MM.1S (cell line): ENCODE results near the gene UNKL.
"Not testable (repeated sequence)": the region's sequence is repeated elsewhere in the genome, so short reads cannot be mapped to it uniquely, and the experiment has no call there.

ENCODE experiments used
- DNase-seq: peaks from one replicate; pipeline ENCODE4 v3.0.0-alpha.2; 2015
- H2AFZ ChIP-seq: fragments of 300-600 bp; sonication (generic); 2 replicates; pipeline ENCODE4 v1.6.0; 2016; ENCODE audit warnings: antibody characterized with exemption, low read length
- H3F3A ChIP-seq: fragments of 300-600 bp; sonication (generic); 2 replicates; pipeline ENCODE4 v1.6.1; 2016; ENCODE audit warnings: mild to moderate bottlenecking, antibody characterized with exemption, low read length, moderate library complexity, mixed read lengths; ENCODE audit not compliant: insufficient read depth
- H3K27ac ChIP-seq: fragments of 300-600 bp; sonication (generic); 2 replicates; pipeline ENCODE4 v1.5.1; 2016; ENCODE audit warnings: mild to moderate bottlenecking, low read length
- H3K27me3 ChIP-seq: fragments of 300-600 bp; sonication (generic); replicated peaks from 2 replicates; pipeline ENCODE4 v1.6.0; 2016; ENCODE audit warnings: low read length; ENCODE audit not compliant: insufficient read depth
- H3K36me3 ChIP-seq: fragments of 300-600 bp; sonication (generic); replicated peaks from 2 replicates; pipeline ENCODE4 v1.6.1; 2016; ENCODE audit warnings: mild to moderate bottlenecking, low read length, mixed read lengths; ENCODE audit not compliant: insufficient read depth
- H3K4me1 ChIP-seq: fragments of 300-600 bp; sonication (generic); 2 replicates; pipeline ENCODE4 v1.6.1; 2016; ENCODE audit warnings: low read length, mixed read lengths
- H3K4me2 ChIP-seq: fragments of 300-600 bp; sonication (generic); 2 replicates; pipeline ENCODE4 v1.6.0; 2016; ENCODE audit warnings: low read depth, low read length
- H3K4me3 ChIP-seq: fragments of 300-600 bp; sonication (generic); 2 replicates; pipeline ENCODE4 v1.5.1; 2016; ENCODE audit warnings: low read length, mixed read lengths
- H3K79me2 ChIP-seq: fragments of 300-600 bp; sonication (generic); 2 replicates; pipeline ENCODE4 v1.6.1; 2016; ENCODE audit warnings: mixed run types, low read length, mixed read lengths
- H3K9ac ChIP-seq: fragments of 300-600 bp; sonication (generic); 2 replicates; pipeline ENCODE4 v1.6.1; 2016; ENCODE audit warnings: low read length, mixed read lengths
- H3K9me2 ChIP-seq: fragments of 300-600 bp; sonication (generic); replicated peaks from 2 replicates; pipeline ENCODE4 v1.6.1; 2016; ENCODE audit warnings: mild to moderate bottlenecking, low read length, mixed read lengths; ENCODE audit not compliant: insufficient read depth
- H3K9me3 ChIP-seq: fragments of 300-600 bp; sonication (generic); replicated peaks from 2 replicates; pipeline ENCODE4 v1.6.1; 2016; ENCODE audit warnings: mild to moderate bottlenecking, low read length, mixed read lengths; ENCODE audit not compliant: insufficient read depth
- H4K20me1 ChIP-seq: fragments of 300-600 bp; sonication (generic); 2 replicates; pipeline ENCODE4 v1.6.1; 2016; ENCODE audit warnings: mild to moderate bottlenecking, low read length, moderate library complexity, mixed read lengths; ENCODE audit not compliant: insufficient read depth
- EZH2 ChIP-seq: fragments of 300-600 bp; sonication (generic); optimal IDR thresholded peaks from 2 replicates; pipeline ENCODE3; 2017; ENCODE audit warnings: low read depth, mild to moderate bottlenecking, antibody characterized with exemption, low read length, mixed read lengths
- EZH2phosphoT487 ChIP-seq: fragments of 300-600 bp; sonication (generic); IDR thresholded peaks from 2 replicates; pipeline ENCODE4 v1.6.1; 2018; ENCODE audit warnings: antibody characterized with exemption, low read length
- TF ChIP-seq, protein P1 (sequence below): fragments of 300-600 bp; sonication (generic); IDR thresholded peaks from 2 replicates; pipeline ENCODE4 v1.5.1; 2016; ENCODE audit warnings: antibody characterized with exemption, low read length, mixed read lengths

UNKL gene

DNA sequence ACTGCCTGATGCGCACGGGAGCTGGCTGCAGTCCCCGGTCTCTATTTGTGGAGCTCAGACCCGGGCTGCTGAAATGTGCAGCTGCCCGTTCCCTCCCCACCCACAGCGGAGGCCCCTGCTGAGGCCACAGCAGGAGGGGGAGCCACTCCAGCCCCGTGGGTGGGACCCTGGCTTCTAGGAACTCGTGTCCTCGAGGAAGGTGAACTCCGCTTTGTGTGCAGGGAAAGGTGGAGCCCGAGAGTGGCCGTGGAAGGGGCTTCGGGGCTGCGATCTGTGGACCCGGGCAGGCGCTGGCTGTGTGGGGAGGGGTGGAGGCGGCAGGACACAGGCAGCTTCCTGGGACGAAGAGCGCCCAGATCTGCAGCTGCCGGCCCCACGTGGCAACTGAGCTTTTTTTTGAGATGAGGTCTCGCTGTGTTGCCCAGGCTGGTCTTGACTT, 26.9 kb upstream of the UNKL start:
- DNase-seq, result no peak
- Histone ChIP-seq H2AFZ (no peak overlapping the region), H3K4me2 (no peak overlapping the region), H3K27me3 (peaks cover 37% of the 10 kb centered on the region), H3K9me2 (no peaks in the 10 kb centered on the region), H3K9ac (no peak overlapping the region), H4K20me1 (no peaks in the 10 kb centered on the region), H3K36me3 (no peaks in the 10 kb centered on the region), H3K27ac (no peak overlapping the region), H3K9me3 (no peaks in the 10 kb centered on the region), H3K4me3 (no peak overlapping the region), H3K4me1 (no peaks in the 10 kb centered on the region), H3K79me2 (no peaks in the 10 kb centered on the region), H3F3A (no peaks in the 10 kb centered on the region)
- TF ChIP-seq, protein P1, sequence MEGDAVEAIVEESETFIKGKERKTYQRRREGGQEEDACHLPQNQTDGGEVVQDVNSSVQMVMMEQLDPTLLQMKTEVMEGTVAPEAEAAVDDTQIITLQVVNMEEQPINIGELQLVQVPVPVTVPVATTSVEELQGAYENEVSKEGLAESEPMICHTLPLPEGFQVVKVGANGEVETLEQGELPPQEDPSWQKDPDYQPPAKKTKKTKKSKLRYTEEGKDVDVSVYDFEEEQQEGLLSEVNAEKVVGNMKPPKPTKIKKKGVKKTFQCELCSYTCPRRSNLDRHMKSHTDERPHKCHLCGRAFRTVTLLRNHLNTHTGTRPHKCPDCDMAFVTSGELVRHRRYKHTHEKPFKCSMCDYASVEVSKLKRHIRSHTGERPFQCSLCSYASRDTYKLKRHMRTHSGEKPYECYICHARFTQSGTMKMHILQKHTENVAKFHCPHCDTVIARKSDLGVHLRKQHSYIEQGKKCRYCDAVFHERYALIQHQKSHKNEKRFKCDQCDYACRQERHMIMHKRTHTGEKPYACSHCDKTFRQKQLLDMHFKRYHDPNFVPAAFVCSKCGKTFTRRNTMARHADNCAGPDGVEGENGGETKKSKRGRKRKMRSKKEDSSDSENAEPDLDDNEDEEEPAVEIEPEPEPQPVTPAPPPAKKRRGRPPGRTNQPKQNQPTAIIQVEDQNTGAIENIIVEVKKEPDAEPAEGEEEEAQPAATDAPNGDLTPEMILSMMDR, result no peak
- TF ChIP-seq EZH2 (no peak), EZH2phosphoT487 (no peak)

DNA sequence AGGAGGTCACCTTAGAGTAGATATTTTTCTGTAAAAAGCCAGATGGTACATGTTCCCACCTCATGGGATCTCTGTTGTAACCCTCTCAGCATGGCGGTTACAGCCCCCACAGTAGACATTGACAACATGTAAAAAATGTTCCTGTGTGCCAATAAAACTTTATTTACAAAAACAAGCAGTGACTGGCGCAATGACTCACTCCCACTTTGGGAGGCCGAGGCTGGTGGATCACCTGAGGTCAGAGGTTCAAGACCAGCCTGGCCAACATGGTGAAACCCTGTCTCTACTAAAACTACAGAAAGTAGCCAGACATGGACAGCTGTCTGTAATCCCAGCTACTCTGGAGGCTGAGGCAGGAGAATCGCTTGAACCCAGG, 25.2 kb upstream of the UNKL start:
- H4K20me1 ChIP-seq, H2AFZ ChIP-seq, H3K4me2 ChIP-seq, H3F3A ChIP-seq, H3K27ac ChIP-seq, H3K4me3 ChIP-seq, H3K4me1 ChIP-seq, H3K79me2 ChIP-seq, H3K36me3 ChIP-seq, DNase-seq, H3K9me3 ChIP-seq, H3K9ac ChIP-seq, H3K9me2 ChIP-seq: not testable (repeated sequence)
- H3K27me3 ChIP-seq, result peaks cover 53% of the 10 kb centered on the region

DNA sequence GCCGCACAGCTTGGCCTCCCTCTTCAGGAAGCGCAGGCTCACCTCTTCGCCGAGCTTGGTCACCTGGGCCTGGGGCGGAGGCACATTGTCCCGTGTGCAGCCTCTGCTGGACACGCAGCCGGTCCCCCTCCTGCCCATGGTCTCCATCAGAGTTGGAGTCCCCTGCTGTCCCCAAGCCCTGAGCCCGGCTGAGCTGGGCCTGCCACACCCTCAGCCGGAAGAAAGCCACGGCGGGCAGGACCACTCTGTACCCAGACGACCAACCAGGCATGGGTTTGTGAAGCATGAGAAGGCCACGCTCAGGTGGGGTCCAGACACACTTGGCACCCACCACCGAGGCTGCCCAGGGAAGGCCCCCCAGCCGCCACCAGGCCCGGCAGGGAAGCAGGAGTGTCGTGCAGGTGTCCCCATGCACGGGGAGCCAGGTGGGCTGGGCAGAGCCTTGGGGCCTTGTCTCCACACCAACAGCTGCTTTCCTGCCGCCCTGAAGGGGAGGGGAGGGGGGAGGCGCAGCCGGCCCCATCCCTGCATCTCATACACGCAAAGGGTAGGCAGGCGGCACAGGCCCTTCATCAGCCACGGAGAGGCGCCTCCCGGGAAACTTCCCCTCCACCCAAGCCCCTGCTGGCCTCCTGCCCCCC, 24.7 kb upstream of the UNKL start:
- Histone ChIP-seq H3K9ac (no peak overlapping the region), H2AFZ (no peak overlapping the region), H3K27me3 (peaks cover 56% of the 10 kb centered on the region), H3K36me3 (no peaks in the 10 kb centered on the region), H3K9me2 (no peaks in the 10 kb centered on the region), H3K4me1 (no peaks in the 10 kb centered on the region), H3F3A (no peaks in the 10 kb centered on the region), H4K20me1 (no peaks in the 10 kb centered on the region), H3K9me3 (no peaks in the 10 kb centered on the region), H3K4me2 (no peak overlapping the region), H3K79me2 (no peaks in the 10 kb centered on the region), H3K27ac (no peak overlapping the region), H3K4me3 (no peak overlapping the region)
- TF ChIP-seq EZH2, result no peak
- no peak for TF ChIP-seq EZH2phosphoT487
- TF ChIP-seq, protein P1, result no peak
- no peak for DNase-seq

DNA sequence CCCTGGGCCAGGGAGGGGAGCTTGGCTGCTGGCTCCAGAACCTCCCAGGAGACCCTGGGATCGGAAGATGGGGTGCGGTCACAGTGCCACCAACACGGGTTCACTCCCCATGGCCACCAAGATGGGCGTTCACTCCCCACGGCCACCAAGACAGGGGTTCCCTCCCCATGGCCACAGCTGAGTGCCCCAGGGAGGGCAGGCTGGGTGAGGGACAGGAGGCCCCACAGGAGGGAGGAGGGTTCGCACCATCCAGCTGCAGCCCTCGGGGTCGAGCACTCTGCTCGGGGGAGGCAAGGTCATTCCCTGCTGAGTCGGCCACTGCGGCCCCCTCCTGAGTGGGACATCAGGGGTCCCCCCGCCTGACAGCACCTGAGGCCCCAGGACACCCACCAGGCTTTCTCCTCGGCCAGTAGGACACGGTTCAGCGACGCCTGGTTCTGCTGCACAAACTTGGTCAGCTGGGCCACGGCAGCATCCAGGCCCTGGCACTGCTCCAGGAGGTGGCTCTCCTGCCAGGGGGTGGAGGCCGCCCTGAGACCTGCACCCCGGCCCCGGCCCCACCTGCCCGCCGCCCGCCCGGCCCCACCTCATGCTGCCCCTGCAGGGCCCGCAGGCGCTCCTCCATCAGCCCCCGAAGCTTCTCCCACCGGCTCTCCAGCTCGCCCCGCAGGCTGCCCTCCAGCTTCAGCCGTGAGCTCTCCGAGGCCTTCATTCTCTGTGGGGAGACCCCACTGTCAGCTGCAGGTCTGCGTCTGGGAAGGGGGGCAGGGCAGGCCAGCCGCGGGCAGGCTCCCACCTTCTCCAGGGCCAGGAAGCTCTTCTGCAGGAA, 23.9 kb upstream of the UNKL start:
- TF ChIP-seq EZH2 (no peak), EZH2phosphoT487 (no peak)
- TF ChIP-seq, protein P1, result no peak
- Histone ChIP-seq H3K9me2 (no peaks in the 10 kb centered on the region), H3K9me3 (no peaks in the 10 kb centered on the region), H3K4me1 (no peaks in the 10 kb centered on the region), H3K79me2 (no peaks in the 10 kb centered on the region), H3K4me3 (no peak overlapping the region), H3F3A (no peaks in the 10 kb centered on the region), H3K9ac (no peak overlapping the region), H3K36me3 (no peaks in the 10 kb centered on the region), H3K4me2 (no peak overlapping the region), H4K20me1 (no peaks in the 10 kb centered on the region), H3K27me3 (peaks cover 63% of the 10 kb centered on the region), H3K27ac (no peak overlapping the region), H2AFZ (no peak overlapping the region)
- DNase-seq, result no peak
